Stomach (tissue), 9 donors: ENCODE data around the gene HSPA1A. TPM values are rescaled to one million over a fixed set of nuclear protein-coding genes. Genes with fewer than 3 reads are reported as not detected.

ENCODE experiments used
- DNase-seq, 2 donors: peaks; one replicate each; pipeline versions ENCODE4 v3.0.0 to v3.0.0-alpha.2; 2013 to 2019
- H3K27ac ChIP-seq, 5 donors: fragments of 200-600 bp in 4 of 5; sonication (generic) in 4 of 5; one replicate each; pipeline ENCODE4 v1.5.1; 2013 to 2019; ENCODE audit warnings: mild to moderate bottlenecking in 1 of 5, moderate library complexity in 1 of 5
- H3K27me3 ChIP-seq, 3 donors: fragments of 200-600 bp; sonication (generic); one replicate each; pipeline ENCODE4 v1.5.1; 2017 to 2019; ENCODE audit warnings: mixed run types in 1 of 3
- H3K36me3 ChIP-seq, 4 donors: fragments of 200-600 bp; sonication (generic); 1 replicate in 3 of 4; 2 replicates in 1 of 4; pipeline ENCODE4 v1.5.1; 2016 to 2019
- H3K4me1 ChIP-seq, 4 donors: fragments of 200-600 bp; sonication (generic); one replicate each; pipeline ENCODE4 v1.5.1; 2016 to 2019
- H3K4me3 ChIP-seq, 4 donors: fragments of 200-600 bp; sonication (generic) in 3 of 4; one replicate each; pipeline ENCODE4 v1.5.1; 2016 to 2019; ENCODE audit warnings: mild to moderate bottlenecking in 1 of 4
- H3K9me3 ChIP-seq, 4 donors: fragments of 200-600 bp; sonication (generic); one replicate each; pipeline ENCODE4 v1.5.1; 2016 to 2019
- EP300 ChIP-seq: sonication (generic); formaldehyde crosslinking; IDR thresholded peaks from one replicate; pipeline ENCODE4 v1.6.1; 2017; ENCODE audit warnings: antibody characterized with exemption
- POLR2A ChIP-seq, 4 donors: fragments of 450-650 bp; IDR thresholded peaks; one replicate each; pipeline ENCODE4 v1.6.1; 2016; ENCODE audit warnings: antibody characterized with exemption in 4 of 4, control low read depth in 2 of 4, mild to moderate bottlenecking in 1 of 4, moderate library complexity in 1 of 4
- POLR2AphosphoS5 ChIP-seq, 3 donors: sonication (generic); formaldehyde crosslinking; IDR thresholded peaks; one replicate each; pipeline ENCODE4 v1.6.1; 2016; ENCODE audit warnings: antibody characterized with exemption in 3 of 3
- WGBS, 5 donors: extraction: QIAGEN DNeasy Blood & Tissue Kit in 3 of 5; methylation state at CpG; one replicate each; pipeline versions ENCODE4 v1.1.5 to v1.1.7; 2013 to 2018; 5-methylcytosine and 5-hydroxymethylcytosine counted together
- intact Hi-C: fragments of 100-400 bp; cut with DNase I; formaldehyde crosslinking; loops from one replicate; pipeline ENCODE4 v1.15.1; 2023; ENCODE audit warnings: low total_unique reads
- polyA plus RNA-seq, 3 donors: library from polyadenylated mRNA; stranded (reverse); fragments of 200-250 nt; gene quantifications; one replicate each; pipeline ENCODE4 v1.2.3, GENCODE V29; 2013
- total RNA-seq, 5 donors: library from RNA; depleted of rRNA; stranded (reverse); fragments of >200 nt; gene quantifications; one replicate each; pipeline versions ENCODE4 v1.1.0 to v1.2.3, GENCODE V29; 2014 to 2016
- TF ChIP-seq, protein P1 (sequence below), 7 experiments: fragments of 450-650 bp in 4 of 7; fragments of 200-600 bp in 3 of 7; sonication (generic) in 3 of 7; IDR thresholded peaks; one replicate each; pipeline ENCODE4 v1.5.1; 2016 to 2019; ENCODE audit warnings: antibody characterized with exemption in 7 of 7, control low read depth in 2 of 7, mild to moderate bottlenecking in 1 of 7
- donor health status: healthy with polysubstance abuse.
- donor health status: Bipolar disorder and iron deficiency.
- donor health status: healthy.

Gene HSPA1A
- total and polyA plus RNA-seq, 8 donors, result 51.1 to 124 (median 89.5) TPM

DNA sequence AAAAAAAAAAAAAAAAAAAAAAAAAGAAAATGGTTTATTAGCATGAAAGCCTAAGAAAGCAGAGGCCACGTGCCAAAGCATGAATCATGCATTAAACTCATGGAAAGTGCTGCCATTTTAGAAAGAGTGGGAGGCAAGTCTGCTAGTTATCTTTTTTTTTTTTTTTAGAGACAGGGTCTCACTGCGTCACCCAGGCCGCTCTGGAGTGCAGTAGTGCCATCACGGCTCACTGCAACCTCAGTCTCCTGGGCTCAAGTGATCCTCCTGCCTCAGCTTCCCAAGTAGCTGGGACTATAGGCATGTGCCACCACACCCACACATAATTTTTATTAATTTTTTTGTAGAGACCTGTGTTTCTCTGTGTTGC lies 43.4 kb upstream of the HSPA1A start:
- H3K27me3 ChIP-seq, result no peaks in the 10 kb centered on the region
- TF ChIP-seq EP300, result no peak
- no peak for TF ChIP-seq POLR2AphosphoS5 (IDR thresholded peaks at IDR 0.05)
- TF ChIP-seq, protein P1, sequence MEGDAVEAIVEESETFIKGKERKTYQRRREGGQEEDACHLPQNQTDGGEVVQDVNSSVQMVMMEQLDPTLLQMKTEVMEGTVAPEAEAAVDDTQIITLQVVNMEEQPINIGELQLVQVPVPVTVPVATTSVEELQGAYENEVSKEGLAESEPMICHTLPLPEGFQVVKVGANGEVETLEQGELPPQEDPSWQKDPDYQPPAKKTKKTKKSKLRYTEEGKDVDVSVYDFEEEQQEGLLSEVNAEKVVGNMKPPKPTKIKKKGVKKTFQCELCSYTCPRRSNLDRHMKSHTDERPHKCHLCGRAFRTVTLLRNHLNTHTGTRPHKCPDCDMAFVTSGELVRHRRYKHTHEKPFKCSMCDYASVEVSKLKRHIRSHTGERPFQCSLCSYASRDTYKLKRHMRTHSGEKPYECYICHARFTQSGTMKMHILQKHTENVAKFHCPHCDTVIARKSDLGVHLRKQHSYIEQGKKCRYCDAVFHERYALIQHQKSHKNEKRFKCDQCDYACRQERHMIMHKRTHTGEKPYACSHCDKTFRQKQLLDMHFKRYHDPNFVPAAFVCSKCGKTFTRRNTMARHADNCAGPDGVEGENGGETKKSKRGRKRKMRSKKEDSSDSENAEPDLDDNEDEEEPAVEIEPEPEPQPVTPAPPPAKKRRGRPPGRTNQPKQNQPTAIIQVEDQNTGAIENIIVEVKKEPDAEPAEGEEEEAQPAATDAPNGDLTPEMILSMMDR (IDR thresholded peaks at IDR 0.05), result no peak
- no peak for TF ChIP-seq POLR2A (IDR thresholded peaks at IDR 0.05)
- H3K4me1 ChIP-seq, result peaks cover 23 to 42% (median 28%) of the 10 kb centered on the region in 4 donors
- intact Hi-C loops, result no loop called here
- H3K9me3 ChIP-seq, result no peaks in the 10 kb centered on the region
- H3K27ac ChIP-seq, result no peak overlapping the region
- no peak overlapping the region for H3K4me3 ChIP-seq
- no peaks in the 10 kb centered on the region for H3K36me3 ChIP-seq
- WGBS, 5 donors, result 59 to 77% (median 74%) methylated on average over 4 of the region's 4 CpGs
- no peak for DNase-seq

DNA sequence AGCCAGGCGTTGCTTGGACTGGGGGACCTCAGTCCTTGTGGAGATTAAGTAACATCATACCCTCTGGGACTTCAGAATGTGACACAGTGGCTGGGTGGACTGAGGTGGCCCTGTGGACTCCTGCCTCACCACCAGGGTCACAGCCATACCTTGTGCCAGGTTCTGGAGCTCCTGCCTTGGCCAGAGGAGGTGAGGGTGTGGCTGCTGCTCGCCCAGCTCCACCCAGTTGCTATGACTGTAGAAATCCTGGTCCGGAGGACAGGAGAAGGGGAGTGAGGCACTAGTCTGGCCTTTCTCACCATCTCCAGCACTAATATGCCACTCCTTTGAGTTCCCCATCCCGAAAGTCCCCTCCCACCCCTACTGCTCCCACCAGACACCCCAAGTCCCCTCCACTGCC lies 40.2 kb upstream of the HSPA1A start:
- Histone ChIP-seq H3K4me1 (peaks cover 28 to 49% (median 35%) of the 10 kb centered on the region in 4 donors), H3K27ac (peak overlapping the region; percentile 78 to 90 (median 84)), H3K9me3 (no peaks in the 10 kb centered on the region), H3K27me3 (no peaks in the 10 kb centered on the region), H3K4me3 (no peak overlapping the region), H3K36me3 (peaks cover 15 to 24% (median 24%) of the 10 kb centered on the region in 4 donors)
- peak; percentile 73 to 84 for DNase-seq
- TF ChIP-seq, protein P1 (IDR thresholded peaks at IDR 0.05), result peak in 2 of 7 experiments; percentile 22 to 36
- TF ChIP-seq POLR2A (IDR thresholded peaks at IDR 0.05) (no peak), POLR2AphosphoS5 (IDR thresholded peaks at IDR 0.05) (peak in 2 of 3 donors; percentile 58 to 59), EP300 (no peak)
- intact Hi-C loops, result no loop called here
- 32 to 59% (median 44%) methylated on average over 4 of the region's 4 CpGs for WGBS, 5 donors

DNA sequence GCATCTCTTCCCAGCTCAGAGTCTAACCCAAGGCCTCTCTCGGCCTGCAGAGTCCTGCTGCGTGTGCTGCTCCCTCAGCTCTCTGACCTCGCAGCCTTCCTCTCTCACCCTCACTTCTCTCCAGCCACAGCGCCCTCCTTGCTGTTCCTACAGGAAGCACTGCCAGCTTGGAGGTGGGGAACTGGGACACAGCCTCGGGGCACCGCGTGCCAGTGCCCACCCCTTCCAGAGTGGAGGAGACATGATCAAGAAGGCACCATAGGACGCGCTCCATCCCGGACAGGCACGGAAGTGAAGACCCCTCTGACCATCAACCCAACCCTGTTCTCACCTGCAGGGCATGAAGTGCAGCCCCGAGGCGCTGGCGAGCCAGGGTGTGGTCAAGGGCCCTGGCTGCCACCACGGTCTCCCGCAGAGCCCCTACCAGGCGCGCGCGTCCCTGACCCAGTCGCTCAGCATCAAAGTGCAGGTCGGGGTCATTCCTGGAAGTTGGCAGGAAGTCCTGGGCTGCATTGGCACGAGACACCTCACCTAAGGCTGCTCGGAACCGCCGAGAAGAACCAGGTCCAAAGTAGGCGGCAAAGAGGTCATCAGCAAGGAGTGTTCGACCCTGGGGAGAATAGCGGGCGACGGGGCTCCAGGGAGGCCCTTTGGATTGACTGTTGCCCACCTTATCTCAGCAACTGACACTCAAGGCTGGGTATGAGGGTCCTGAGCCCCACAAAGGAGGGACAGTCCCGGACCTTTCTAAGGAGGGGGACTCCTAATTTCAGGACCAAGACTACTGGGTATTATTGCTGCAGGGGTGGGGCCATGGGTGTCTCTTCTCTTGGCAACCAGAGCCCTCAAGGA lies 39.5 kb upstream of the HSPA1A start:
- Histone ChIP-seq H3K4me3 (no peak overlapping the region), H3K27ac (peak overlapping the region; percentile 78 to 90 (median 84)), H3K36me3 (peaks cover 22 to 31% (median 30%) of the 10 kb centered on the region in 4 donors), H3K4me1 (peaks cover 28 to 44% (median 35%) of the 10 kb centered on the region in 4 donors), H3K27me3 (no peaks in the 10 kb centered on the region), H3K9me3 (no peaks in the 10 kb centered on the region)
- WGBS, 5 donors, result 53 to 72% (median 61%) methylated on average over 20 to 32 of the region's 32 CpGs
- TF ChIP-seq POLR2AphosphoS5 (IDR thresholded peaks at IDR 0.05), result no peak
- no peak for TF ChIP-seq EP300
- TF ChIP-seq POLR2A (IDR thresholded peaks at IDR 0.05), result no peak
- TF ChIP-seq, protein P1 (IDR thresholded peaks at IDR 0.05), result no peak
- intact Hi-C loops, result no loop called here
- DNase-seq, result no peak

DNA sequence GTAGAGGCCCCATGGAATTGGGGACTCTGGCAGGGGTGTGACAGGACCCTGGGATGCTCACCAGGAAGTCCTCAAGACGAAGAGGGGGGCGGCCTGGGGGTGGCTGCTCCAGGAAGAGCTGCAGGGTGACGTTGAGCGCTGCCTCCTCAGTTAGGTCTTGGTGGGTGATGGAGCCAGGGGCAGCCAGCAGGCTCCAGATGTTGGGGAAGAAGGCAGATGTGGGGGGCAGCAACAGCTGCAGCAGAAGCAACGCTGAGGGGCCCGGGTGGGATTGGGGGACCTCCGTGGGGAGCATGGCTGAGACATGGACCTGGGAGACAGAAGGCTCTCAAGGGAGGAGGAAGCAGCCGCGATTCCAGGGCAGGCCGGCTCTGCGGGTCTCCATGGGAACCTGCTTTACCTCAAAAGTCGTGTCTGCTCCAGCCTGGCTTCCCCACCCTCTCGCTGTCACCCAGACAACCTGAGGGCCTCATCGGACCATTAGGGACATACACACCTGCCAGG lies 38.8 kb upstream of the HSPA1A start:
- intact Hi-C loops, result no loop called here
- Histone ChIP-seq H3K9me3 (no peaks in the 10 kb centered on the region), H3K27me3 (no peaks in the 10 kb centered on the region), H3K4me3 (peak overlapping the region in 2 of 4 donors; percentile 1 to 24), H3K27ac (peak overlapping the region; percentile 78 to 90 (median 84)), H3K4me1 (peaks cover 28 to 44% (median 35%) of the 10 kb centered on the region in 4 donors), H3K36me3 (peaks cover 28 to 38% (median 37%) of the 10 kb centered on the region in 4 donors)
- DNase-seq, result no peak
- TF ChIP-seq, protein P1 (IDR thresholded peaks at IDR 0.05), result no peak
- TF ChIP-seq POLR2A (IDR thresholded peaks at IDR 0.05) (no peak), POLR2AphosphoS5 (IDR thresholded peaks at IDR 0.05) (no peak), EP300 (no peak)
- WGBS, 5 donors, result 25 to 37% (median 33%) methylated on average over 14 of the region's 14 CpGs
